ENCODE measurements around the gene CHTF18.
"Not testable (repeated sequence)": the region's sequence is repeated elsewhere in the genome, so short reads cannot be mapped to it uniquely, and the experiment has no call there.

CHTF18 gene

GRCh38 chr16:775236-775796 lies 13.1 kb upstream of the CHTF18 start:
- ChIA-PET CTCF (no interaction called here), POLR2A (ENCODE audit: low non-redundant PET) (no interaction called here)
- TF ChIP-seq CTCF (conservative IDR thresholded peaks at IDR 0.05; ENCODE audit: low read depth), result no peak
- DNase-seq (ENCODE audit: low spot score), result no peak
- no peak overlapping the region for H3K27ac ChIP-seq

GRCh38 chr16:776298-776697 lies 12.1 kb upstream of the CHTF18 start:
- DNase-seq (ENCODE audit: low spot score); POLR2A ChIA-PET (ENCODE audit: low non-redundant PET); H3K27ac ChIP-seq: not testable (repeated sequence)
- CTCF ChIA-PET, result interaction anchor here (0.6 to 0.8 kb wide), 4 partner anchors 10 to 33 kb away, joined by 3 read pairs; partner anchors contain the start of gene MSLN

GRCh38 chr16:776824-777223 lies 11.6 kb upstream of the CHTF18 start:
- no peak overlapping the region for H3K27ac ChIP-seq
- TF ChIP-seq CTCF (conservative IDR thresholded peaks at IDR 0.05; ENCODE audit: low read depth), result no peak
- DNase-seq (ENCODE audit: low spot score), result no peak
- ChIA-PET POLR2A (ENCODE audit: low non-redundant PET) (no interaction called here), CTCF (interaction anchor here (0.7 to 0.8 kb wide), 2 partner anchors 17 to 33 kb away, joined by 3 read pairs; partner anchors contain the start of gene MSLN)

- H3K27ac ChIP-seq, result no peak overlapping the region
- ChIA-PET POLR2A (ENCODE audit: low non-redundant PET) (no interaction called here), CTCF (no interaction called here)
- TF ChIP-seq CTCF (conservative IDR thresholded peaks at IDR 0.05; ENCODE audit: low read depth), result no peak
- no peak for DNase-seq (ENCODE audit: low spot score)
These were observed 10.6 kb upstream of the CHTF18 start for GRCh38 chr16:777826-778225.

- no peak overlapping the region for H3K27ac ChIP-seq
- ChIA-PET CTCF (no interaction called here), POLR2A (ENCODE audit: low non-redundant PET) (no interaction called here)
- no peak for DNase-seq (ENCODE audit: low spot score)
- TF ChIP-seq CTCF (conservative IDR thresholded peaks at IDR 0.05; ENCODE audit: low read depth), result no peak
These were observed 10.0 kb upstream of the CHTF18 start for GRCh38 chr16:778447-778846.

GRCh38 chr16:778909-779527 lies 9.4 kb upstream of the CHTF18 start:
- H3K27ac ChIP-seq, result no peak overlapping the region
- no peak for TF ChIP-seq CTCF (conservative IDR thresholded peaks at IDR 0.05; ENCODE audit: low read depth)
- DNase-seq (ENCODE audit: low spot score), result no peak
- ChIA-PET CTCF (no interaction called here), POLR2A (ENCODE audit: low non-redundant PET) (no interaction called here)

- ChIA-PET CTCF (no interaction called here), POLR2A (ENCODE audit: low non-redundant PET) (no interaction called here)
- no peak overlapping the region for H3K27ac ChIP-seq
- no peak for DNase-seq (ENCODE audit: low spot score)
- no peak for TF ChIP-seq CTCF (conservative IDR thresholded peaks at IDR 0.05; ENCODE audit: low read depth)
These were observed 8.9 kb upstream of the CHTF18 start for GRCh38 chr16:779561-779960.

Measured in RWPE1 (cell line).